Colonic mucosa (tissue), 4 donors: Measurements from ENCODE around the gene PAPLN. TPM values are rescaled to one million over a fixed set of nuclear protein-coding genes. Genes with fewer than 3 reads are reported as not detected.

Experiments used
- DNase-seq: peaks from one replicate; pipeline ENCODE4 v3.0.0-alpha.2; 2020
- H3K27ac ChIP-seq: fragments of 200-600 bp; one replicate; pipeline ENCODE4 v1.8.0; 2021
- H3K27me3 ChIP-seq: fragments of 200-600 bp; one replicate; pipeline ENCODE4 v1.8.0; 2021
- H3K36me3 ChIP-seq: fragments of 200-600 bp; one replicate; pipeline ENCODE4 v1.8.0; 2021
- H3K4me1 ChIP-seq: fragments of 200-600 bp; one replicate; pipeline ENCODE4 v1.8.0; 2021; ENCODE audit warnings: mild to moderate bottlenecking
- H3K4me3 ChIP-seq: fragments of 200-600 bp; one replicate; pipeline ENCODE4 v1.8.0; 2021
- H3K9ac ChIP-seq, 2 donors: one replicate each; pipeline ENCODE4 v1.7.0; 2013; ENCODE audit warnings: control low read depth in 2 of 2, low read depth in 2 of 2, low read length in 2 of 2
- H3K9me3 ChIP-seq: fragments of 200-600 bp; one replicate; pipeline ENCODE4 v1.8.0; 2021
- CTCF ChIP-seq: fragments of 200-600 bp; IDR thresholded peaks from one replicate; pipeline ENCODE4 v1.8.0; 2022; ENCODE audit warnings: antibody characterized with exemption, mild to moderate bottlenecking
- intact Hi-C: fragments of 100-400 bp; cut with DNase I; formaldehyde crosslinking; loops from one replicate; pipeline ENCODE4 v1.14.1; 2022
- total RNA-seq, 2 donors: library from RNA; stranded (reverse); fragmentation: NEBNext Ultra II Directional in 1 of 2; extraction: Animal tissue kit (Norgen Biotek cat#: 25700) in 1 of 2; gene quantifications; one replicate each; pipeline ENCODE4 v1.2.1, GENCODE V29; 2021
- donor health status: healthy.
- donor health status: DM: no; HTN: no; CAD: no.
- donor health status: DM: no; HTN: no; CAD: no.

The PAPLN gene
- total RNA-seq, 2 donors from 2014 or later, result 3.2 to 4.3 TPM

DNA sequence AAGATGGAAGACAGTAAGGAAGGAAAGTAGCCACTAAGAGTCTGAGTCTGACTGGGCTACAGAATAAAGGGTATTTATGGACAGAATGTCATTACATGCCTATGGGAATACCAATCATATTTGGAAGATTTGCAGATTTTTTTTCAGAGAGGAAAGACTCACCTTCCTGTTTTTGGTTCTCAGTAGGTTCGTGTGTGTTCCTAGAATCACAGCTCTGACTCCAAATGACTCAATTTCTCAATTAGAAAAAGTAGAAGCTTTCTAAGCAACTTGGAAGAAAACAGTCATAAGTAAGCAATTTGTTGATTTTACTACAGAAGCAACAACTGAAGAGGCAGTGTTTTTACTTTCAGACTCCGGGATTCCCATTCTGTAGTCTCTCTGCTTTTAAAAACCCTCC lies 15.4 kb upstream of the PAPLN start:
- H3K9me3 ChIP-seq, result no peaks in the 10 kb centered on the region
- H3K27ac ChIP-seq, result no peak overlapping the region
- H3K36me3 ChIP-seq, result no peaks in the 10 kb centered on the region
- no peaks in the 10 kb centered on the region for H3K4me1 ChIP-seq
- intact Hi-C loops, result no loop called here
- H3K27me3 ChIP-seq, result no peaks in the 10 kb centered on the region
- TF ChIP-seq CTCF, result no peak
- H3K4me3 ChIP-seq, result no peak overlapping the region
- no peak overlapping the region for H3K9ac ChIP-seq
- DNase-seq, result no peak

DNA sequence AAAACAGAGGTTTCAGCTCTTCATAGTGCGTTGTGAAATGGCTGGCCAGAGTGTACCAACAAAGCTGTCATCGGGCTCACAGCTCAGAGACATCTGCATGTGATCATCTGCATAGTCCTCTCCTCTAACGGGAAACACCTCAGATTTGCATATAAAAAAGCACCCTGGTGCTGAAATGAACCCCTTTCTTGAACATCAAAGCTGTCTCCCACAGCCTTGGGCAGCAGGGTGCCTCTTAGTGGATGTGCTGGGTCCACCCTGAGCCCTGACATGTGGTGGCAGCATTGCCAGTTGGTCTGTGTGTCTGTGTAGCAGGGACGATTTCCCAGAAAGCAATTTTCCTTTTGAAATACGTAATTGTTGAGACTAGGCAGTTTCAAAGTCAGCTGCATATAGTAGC lies 14.3 kb upstream of the PAPLN start:
- Histone ChIP-seq H3K27me3 (no peaks in the 10 kb centered on the region), H3K36me3 (no peaks in the 10 kb centered on the region), H3K27ac (no peak overlapping the region)

GRCh38 chr14:73225496-73225895 lies 11.8 kb upstream of the PAPLN start:
- Histone ChIP-seq H3K27me3 (no peaks in the 10 kb centered on the region), H3K27ac (no peak overlapping the region), H3K9ac (no peak overlapping the region), H3K4me1 (no peaks in the 10 kb centered on the region), H3K9me3 (no peaks in the 10 kb centered on the region), H3K4me3 (no peak overlapping the region), H3K36me3 (no peaks in the 10 kb centered on the region)
- intact Hi-C loops, result no loop called here
- DNase-seq, result no peak
- TF ChIP-seq CTCF, result no peak

More for the DNA sequence above, 14.3 kb upstream of the PAPLN start:
- no peak for DNase-seq
- H3K9me3 ChIP-seq, result no peaks in the 10 kb centered on the region
- intact Hi-C loops, result no loop called here
- TF ChIP-seq CTCF, result no peak
- no peaks in the 10 kb centered on the region for H3K4me1 ChIP-seq
- H3K4me3 ChIP-seq, result no peak overlapping the region
- no peak overlapping the region for H3K9ac ChIP-seq

DNA sequence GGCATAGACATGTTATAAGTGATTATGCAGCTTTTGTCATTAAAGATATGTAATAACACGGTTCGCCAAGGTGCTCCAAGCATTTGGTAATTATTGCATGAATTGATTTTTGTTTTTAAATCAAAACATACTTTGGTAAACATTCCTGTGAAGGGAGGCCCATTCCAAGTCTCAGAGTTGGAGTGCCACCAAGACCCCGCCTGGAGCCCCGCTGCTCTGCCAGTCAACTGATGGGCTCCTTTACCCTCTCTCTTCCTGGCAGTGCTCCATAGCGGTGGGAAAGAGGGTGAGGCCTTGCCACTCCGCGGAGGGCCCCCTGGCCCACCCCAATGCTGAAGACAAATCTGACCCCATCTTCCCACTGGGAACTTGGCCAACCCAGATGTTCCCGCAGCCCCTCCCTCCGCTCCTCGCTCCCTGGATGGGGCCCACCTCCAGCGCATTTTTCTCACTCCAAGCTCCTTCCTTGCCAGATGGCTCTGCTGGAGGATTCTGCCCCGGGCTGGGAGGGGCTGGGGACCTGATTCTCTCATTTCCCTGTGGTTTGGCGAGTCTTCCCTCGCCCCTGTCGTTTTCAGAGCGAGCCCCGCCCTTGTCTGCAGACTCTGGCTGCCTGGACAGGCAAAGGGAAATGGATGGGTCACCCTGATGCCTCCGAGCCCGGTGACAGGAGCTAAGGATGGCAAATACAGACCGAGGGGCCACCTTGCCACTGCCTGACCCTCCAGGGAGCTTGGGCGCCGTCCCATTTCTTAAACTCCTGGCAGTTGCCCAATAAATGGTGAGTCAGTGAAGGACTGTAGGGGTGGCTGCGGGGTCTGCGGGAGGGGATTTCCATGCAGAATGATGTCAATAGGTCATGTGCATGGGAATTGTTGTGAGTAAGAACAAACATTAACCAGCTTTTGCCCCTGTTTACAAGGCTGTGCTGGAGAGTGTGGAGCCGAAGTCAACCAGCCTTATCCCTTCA lies 9.2 kb upstream of the PAPLN start:
- no peak overlapping the region for H3K9ac ChIP-seq
- H3K27ac ChIP-seq, result peak overlapping the region; percentile 2
- no peaks in the 10 kb centered on the region for H3K27me3 ChIP-seq
- no peaks in the 10 kb centered on the region for H3K36me3 ChIP-seq
- intact Hi-C loops, result no loop called here
- no peak for TF ChIP-seq CTCF
- H3K4me3 ChIP-seq, result no peak overlapping the region
- no peaks in the 10 kb centered on the region for H3K9me3 ChIP-seq
- no peaks in the 10 kb centered on the region for H3K4me1 ChIP-seq
- DNase-seq, result peak; percentile 30

GRCh38 chr14:73230051-73230450 lies 7.3 kb upstream of the PAPLN start:
- no peak overlapping the region for H3K4me3 ChIP-seq
- H3K9me3 ChIP-seq, result no peaks in the 10 kb centered on the region
- no peaks in the 10 kb centered on the region for H3K4me1 ChIP-seq
- H3K27me3 ChIP-seq, result no peaks in the 10 kb centered on the region
- H3K27ac ChIP-seq, result no peak overlapping the region
- intact Hi-C loops, result no loop called here
- H3K9ac ChIP-seq, result no peak overlapping the region
- no peaks in the 10 kb centered on the region for H3K36me3 ChIP-seq
- DNase-seq, result no peak
- no peak for TF ChIP-seq CTCF
